Measurements from ENCODE around the gene ARHGEF38.

- TF ChIP-seq, protein P1, sequence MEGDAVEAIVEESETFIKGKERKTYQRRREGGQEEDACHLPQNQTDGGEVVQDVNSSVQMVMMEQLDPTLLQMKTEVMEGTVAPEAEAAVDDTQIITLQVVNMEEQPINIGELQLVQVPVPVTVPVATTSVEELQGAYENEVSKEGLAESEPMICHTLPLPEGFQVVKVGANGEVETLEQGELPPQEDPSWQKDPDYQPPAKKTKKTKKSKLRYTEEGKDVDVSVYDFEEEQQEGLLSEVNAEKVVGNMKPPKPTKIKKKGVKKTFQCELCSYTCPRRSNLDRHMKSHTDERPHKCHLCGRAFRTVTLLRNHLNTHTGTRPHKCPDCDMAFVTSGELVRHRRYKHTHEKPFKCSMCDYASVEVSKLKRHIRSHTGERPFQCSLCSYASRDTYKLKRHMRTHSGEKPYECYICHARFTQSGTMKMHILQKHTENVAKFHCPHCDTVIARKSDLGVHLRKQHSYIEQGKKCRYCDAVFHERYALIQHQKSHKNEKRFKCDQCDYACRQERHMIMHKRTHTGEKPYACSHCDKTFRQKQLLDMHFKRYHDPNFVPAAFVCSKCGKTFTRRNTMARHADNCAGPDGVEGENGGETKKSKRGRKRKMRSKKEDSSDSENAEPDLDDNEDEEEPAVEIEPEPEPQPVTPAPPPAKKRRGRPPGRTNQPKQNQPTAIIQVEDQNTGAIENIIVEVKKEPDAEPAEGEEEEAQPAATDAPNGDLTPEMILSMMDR (IDR thresholded peaks at IDR 0.05 in 4 of 5, conservative IDR thresholded peaks at IDR 0.05 in 1 of 5), result no peak
- TF ChIP-seq POLR2A (IDR thresholded peaks at IDR 0.05), result no peak
Measured at GRCh38 chr4:105586638-105587328, 34.4 kb downstream of the ARHGEF38 start.

Data from gastrocnemius medialis (tissue), 4 donors.